ENCODE results near the gene GTF3A.

Gene GTF3A

DNA sequence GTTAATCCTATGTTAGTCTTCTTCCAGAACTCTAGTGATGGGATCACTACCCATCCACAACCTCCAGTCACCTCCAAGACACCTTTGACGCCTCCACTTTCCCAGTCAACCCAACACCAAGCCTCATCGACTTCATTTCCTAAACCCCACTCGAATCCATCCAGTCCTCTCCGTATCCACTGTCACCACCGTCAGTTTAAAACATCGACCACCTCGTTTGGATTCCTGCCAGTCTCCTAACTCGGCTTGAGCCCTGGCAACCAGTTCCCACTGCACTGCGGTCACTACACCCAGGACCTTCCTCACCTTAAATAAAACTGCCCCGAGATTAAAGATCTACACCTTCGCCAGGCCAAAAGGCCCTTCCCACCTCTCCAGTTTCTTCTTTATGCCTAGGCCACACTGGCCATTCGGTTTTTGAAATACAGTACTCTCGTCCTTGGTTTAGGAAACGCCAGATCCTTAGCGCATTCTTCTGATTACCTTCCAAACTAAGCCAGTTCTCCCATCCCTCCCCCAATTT is 24.7 kb downstream of the GTF3A start:
- DNase-seq: no peak

DNA sequence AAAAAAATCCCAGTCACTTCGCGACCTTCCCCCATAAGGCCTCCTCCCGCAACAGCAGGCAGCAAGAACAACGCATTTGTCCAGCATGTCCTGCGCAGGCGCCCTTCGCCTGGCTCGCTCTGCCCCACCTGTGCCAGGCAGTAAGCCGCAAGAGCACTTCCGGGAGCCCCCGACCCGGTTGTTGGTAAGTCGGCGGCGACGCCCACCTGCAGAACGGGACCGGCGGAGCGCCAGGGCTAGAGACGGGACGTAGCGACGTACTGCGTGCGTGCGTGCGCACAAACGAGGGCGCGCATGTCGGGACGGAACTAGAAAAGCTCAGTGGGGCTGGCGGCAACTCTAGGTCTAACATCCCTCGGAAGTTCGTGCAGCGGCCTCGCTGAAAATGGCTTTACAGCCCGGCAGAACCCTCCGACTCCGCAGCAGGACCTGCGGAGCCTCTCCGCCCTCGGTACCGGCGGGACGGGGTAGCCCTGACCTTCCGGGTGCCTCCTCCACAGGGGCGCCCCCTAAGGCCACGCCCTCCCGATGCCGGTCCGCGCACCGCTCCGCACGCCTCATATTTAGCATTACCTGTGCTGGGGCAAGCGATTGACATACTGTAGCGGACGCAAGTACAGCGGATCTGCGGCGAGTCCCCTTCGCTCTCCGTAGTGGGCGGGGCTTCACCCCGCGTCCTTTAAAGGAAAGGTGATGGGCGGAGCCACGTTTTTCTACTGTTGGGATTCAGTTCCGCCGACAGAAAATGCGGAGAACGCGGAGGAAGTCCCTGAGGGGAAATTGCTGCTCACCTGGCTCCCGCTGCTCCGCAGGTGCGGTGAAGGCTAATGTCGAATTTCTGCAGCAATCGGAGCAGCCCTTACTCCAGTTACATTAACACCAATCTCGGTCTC is 25.8 kb downstream of the GTF3A start, which contains the start of gene MTIF3:
Gene MTIF3 (minus strand): TSS at position 629 of the 893 bp plus-strand sequence. CDS start 10,116 bp downstream, outside the sequence.
- DNase-seq: peak; percentile 54

DNA sequence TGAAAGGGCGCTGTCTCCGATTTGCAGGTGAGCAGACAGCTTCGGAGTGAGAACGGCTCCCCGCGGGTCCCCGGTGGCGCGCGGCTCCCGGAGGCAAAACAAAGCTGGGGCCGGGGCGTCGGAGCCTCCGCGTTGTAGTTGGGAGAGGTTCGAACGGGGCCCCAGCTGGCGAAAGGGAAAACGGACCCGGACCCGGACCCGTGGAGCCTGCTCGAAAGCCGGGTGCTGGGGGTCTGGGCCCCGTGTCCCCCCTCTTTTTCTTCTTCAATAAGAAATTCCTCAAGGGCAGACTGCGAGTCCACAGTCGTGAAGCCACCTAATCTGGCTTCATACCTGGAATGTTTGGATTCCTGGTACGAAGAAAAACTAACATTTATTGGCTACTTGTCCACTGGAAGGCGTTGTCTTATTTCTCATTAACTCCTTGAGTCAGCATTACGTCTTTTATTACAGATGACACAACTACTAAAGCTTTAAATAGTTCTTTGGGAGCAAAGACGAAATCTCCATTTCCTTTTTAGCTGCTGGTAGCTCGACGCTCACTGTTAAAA is 26.6 kb downstream of the GTF3A start:
- DNase-seq: no peak

DNA sequence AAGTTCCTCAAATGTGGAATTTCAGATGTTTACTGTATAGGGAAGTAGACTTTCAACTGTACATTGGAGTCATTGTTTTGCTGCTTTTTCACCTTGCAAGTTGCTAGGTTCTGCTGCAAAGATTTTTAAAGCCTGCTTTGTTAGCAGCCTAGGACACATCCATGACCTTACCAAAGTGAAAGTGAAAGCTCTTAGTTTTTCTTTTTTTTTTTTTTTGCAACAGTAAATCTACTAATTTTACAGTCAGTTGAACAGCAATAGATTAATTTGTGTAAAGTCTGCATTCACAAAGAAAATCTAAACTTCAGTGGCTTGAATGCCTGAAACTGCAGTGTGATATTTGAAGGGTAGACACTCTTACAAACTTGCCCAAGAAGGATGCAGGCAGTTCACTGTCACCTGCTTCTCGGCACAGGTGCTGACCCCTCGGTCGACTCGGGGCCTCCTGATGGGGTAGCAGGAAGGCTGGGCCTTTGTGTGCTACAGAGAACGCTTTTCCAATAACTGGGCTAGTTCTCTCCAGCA is 31.0 kb downstream of the GTF3A start:
- DNase-seq: no peak

DNA sequence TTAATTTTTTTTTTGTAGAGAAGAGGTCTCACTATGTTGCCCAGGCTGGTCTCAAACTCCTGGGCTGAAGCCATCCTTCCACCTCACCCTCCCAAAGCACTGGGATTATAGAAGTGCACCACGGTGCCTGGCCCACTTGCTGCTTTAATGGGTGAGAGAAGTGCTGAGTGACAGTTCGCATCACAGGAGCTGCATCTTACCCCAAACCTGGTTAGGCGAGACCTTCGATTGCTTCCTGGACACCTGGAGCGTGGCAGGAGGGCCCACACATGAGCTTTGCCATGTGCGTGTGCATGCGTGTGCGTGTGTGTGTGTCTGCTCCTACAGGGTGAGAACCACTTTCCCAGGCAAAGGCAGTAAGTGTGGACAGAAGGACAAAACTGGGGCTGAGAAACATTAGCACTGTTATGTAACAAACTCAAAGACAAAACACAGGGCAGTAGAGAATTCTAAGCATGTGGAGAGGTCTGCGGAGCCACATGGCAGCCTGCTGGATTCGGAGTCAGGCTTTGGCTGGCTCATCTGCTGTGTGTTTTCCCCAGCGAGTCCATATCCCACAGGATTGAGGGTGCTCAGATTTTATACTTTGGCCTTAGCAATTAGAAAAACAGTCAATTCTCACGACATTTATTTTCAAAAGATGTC is 37.6 kb downstream of the GTF3A start:
- DNase-seq: no peak

DNA sequence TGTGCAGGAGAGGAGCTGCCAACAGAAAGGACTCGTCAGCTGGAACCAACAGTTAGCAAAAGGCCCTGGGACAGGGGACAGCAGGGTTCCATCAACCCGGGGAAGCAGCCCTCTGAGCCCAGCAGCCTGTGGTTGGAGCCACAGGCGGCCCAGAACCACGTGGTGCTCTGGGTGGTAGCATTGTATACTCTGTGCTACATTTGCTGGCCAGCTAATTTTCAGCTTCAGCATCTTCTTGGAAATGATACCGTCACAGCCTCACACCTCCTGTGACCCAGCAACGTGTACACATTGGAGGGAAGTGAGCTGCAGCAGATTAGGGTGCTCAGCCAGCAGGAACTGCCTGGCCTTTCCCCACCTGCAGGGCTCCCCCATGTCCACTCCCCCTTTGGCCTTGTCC is 39.1 kb downstream of the GTF3A start:
- DNase-seq: no peak

DNA sequence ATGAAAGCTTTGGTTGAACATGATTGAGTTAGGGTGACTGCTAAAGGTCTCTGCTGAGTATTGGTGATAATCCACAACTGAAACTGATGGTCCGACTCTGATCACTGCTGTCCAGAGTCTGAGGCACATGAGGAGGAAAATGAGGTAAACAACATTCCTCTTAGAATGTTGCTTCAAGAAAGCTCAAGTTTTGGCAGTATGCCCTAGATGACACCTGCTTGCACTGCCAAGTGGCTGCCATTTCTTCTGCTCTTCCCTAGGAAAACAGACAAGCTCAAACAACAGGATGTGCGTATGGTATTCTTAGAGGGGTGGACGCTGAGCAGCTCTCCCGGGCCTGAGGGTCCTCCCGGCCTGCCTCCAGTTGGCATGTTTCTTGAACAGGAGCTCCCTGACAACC is 41.2 kb downstream of the GTF3A start:
- DNase-seq: no peak

DNA sequence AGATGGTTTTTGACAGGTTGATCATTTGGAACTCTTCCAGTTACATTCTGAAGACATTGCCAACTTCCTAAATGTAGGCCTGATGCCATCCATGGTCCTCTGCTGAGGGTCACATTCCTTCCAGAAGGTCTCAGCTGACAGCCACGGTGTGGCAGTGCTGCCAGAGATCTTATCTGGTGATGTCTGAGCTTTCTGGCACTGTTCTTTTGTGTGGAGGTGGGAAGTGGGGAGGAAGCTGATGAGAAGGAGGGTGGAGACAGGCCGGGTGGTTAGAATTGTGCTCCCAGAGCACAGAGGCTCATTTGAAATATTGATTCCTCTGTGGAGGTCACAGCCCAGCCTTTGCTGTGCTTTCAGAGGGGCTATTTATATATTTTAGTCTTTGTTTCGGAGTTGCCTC is 42.1 kb downstream of the GTF3A start:
- DNase-seq: no peak

DNA sequence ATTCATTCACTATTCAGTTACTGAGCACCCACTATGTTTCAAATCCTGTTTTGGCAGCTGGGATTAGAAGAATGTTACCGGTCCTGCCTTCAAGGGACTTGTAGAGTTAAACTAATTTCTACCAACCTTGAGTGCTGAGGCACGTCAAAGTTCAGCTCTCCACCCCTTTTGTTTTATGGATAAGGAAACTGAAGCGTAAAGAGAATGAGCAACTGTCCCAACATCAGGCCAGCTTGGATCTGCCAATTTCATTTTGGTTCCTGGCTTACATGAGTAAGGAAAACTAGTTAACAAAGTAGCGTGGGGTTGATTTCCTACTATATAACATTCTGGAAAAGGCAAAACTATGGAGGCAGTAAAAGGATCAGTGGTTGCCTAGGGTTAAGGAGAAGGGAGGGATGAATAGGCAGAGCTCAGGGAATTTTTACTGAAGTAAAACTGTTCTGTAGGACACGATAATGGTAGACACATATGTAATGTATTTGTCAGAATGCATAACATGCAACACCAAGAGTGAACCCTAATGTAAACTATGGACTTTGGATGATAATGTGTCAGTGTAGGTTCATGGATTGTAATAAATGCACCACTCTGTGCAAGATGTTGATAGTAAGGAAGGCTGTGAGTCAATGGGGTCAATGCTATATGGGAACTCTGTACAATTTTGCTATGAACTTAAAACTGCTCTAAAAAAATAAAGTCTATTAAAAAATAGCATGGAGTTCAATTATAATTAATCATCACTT is 45.8 kb downstream of the GTF3A start:
- DNase-seq: no peak

DNA sequence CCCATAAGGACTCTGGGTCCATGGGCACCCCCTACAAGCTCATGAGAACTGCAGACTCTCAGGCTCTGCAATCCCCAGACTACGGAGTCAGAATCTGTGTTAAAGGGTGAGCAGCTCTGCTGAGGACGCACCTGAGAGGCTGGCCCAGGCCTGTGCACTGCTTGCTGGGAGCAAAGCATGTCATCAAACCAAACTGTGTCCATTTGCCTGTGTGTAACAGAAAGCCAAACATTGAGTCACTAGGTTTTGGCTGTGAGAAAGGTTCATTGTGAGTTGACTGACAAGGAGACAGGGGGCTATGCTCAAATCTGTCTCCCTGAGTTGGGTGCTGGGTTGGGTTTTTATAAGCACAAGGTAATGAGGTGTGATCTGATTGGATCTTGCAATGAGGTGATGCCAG is 48.0 kb downstream of the GTF3A start:
- DNase-seq: no peak

DNA sequence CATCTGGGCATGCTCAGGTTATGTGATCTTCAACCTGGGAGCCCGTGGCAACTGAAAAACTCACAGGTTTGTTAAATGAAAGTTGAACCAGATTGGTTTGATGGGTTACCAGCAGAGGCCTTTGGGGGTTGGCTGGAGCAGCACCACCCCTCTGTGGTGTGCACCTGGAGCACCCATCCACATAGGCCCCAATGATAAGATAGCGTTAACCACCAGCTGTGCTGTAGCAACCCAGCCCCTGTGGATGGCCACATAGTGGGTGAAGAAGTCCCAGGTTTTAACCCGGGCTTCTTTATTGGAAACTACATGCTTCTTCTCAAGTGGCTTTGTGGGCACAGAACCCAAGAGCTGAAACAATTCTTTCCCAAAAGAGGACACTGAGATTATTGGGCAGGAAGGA is 48.5 kb downstream of the GTF3A start:
- DNase-seq: no peak

DNA sequence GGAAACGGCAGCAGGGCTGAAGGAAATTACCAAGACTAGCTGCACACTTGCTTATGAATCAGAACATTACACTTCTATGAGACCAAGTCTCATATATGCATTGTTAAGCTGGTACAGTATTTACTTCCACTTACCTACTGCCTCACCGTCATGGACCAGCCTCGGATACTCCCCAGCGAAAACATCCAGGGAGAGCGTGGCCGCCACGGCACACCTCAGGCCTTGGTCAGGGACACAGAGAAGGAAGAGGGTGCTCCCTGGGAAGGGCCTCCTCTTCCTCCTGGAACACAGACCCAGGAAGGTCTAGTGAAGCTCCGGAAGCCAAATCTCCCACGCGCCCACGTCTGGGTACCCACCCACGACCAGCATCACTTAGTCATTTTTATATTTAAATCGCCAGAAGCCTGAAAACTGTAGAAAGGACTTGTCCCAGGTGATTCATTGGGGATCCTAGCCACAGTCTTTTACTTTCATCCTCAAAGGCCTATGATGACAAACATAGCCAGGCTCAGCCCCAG is 50.4 kb downstream of the GTF3A start:
- no peak for DNase-seq

DNA sequence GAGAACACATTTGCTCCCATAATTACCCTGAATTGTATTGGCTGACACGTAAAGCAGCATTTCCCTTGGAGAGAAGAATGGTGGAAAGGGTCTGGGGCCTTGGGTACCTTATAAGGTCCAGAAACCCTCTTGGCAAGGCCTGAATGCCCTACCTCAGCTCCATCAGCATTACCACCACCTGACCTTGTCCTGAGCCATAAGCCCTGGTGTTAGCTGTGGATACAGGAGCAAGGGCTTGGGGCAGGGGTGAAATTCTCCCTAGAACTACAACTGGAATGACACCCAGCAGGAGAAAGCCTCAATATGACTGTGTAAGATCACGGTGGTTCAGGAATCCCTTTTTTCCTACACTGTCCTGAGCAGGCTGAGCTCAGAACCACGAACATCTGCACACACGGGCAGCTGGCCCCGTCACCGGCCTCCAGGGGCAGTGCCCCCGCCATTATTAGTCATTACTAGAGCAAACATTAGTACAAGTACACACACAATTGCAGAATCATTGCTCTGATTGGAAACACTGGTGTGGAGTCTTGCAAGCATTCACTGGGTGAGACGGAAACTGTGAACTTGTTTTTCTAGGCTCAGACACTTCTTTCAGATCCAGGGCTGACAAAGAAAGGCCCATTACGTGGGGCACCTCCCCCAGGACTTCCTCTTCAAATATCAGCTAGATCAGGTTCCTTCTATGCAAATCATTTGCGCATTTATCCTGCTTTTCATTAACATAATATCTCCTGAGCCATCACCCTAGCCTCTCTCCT is 52.7 kb downstream of the GTF3A start:
- DNase-seq: no peak

DNA sequence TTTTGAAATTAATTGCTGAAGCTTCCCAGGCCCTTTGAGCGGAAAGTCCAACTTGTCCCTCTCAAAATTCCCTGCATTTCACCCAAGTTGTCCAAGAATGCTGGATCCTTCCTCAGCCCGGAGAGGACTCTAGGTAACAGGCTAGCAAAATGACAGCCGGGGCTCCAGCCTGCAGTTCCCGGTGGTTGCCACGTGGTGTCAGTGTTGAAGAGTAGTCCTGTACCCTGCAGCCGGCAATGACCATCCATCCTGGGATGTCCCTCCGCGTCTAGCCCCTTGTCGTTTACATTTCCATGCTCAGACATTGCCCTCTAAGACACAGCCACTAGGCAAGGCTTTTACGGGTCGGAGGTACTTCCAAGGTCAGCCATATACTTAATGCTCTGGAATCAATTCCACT is 57.3 kb downstream of the GTF3A start:
- DNase-seq: peak; percentile 4

DNA sequence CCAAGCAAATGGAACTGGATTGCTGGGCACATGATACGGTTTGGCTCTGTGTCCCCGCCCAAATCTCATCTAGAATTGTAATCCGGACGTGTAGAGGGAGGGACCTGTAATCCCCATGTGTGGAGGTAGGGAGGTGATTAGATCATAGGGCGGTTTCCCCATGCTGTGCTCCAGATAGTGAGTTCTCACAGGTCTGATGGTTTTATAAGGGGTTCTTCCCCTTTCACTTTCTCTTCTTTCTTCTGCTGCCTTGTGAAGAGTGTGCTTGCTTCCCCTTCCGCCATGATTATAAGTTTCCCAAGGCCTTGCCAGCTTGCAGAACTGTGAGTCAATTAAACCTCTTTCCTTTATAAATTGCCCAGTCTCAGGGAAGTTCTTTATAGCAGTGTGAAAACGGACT is 58.6 kb downstream of the GTF3A start:
- no peak for DNase-seq

DNA sequence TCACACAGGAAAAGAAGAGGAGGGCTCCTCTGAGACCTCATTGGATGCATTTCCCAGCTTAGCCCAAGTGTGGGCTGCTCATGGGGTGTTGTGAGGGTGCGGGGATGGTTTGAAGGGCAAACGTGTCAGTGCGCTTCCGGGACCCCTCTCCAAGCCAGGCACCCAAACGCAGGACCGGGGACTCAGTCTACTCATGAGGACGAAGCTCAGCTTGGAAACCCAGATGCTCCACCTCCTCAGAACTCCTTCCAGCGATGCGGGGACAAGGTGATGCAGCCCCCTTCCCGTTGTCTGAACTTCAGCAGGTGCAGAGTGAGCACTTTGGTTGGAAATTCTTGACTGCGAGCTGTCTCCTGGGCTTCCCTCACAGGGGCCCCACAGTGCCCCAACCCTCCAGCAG is 59.0 kb downstream of the GTF3A start:
- DNase-seq: no peak
